SHP77 treated with DMSO at 0.1 percent for 48 hours (cell line): ENCODE data around the gene COL5A1.

Experiments
- DNase-seq: peaks from one replicate; lab custom pipeline; 2025; lab: John Stamatoyannopoulos, UW

Gene COL5A1

GRCh38 chr9:134858051-134858841 is 216.6 kb downstream of the COL5A1 start:
- DNase-seq, result no peak

GRCh38 chr9:134860510-134860909 is 218.9 kb downstream of the COL5A1 start:
- DNase-seq, result no peak

- DNase-seq, result no peak
Measured at GRCh38 chr9:134861595-134862334, 220.2 kb downstream of the COL5A1 start.

- no peak for DNase-seq
Measured at GRCh38 chr9:134863306-134863902, 221.8 kb downstream of the COL5A1 start.

GRCh38 chr9:134863941-134864820 is 222.6 kb downstream of the COL5A1 start:
- DNase-seq, result no peak

GRCh38 chr9:134864821-134865190 is 223.2 kb downstream of the COL5A1 start:
- DNase-seq, result no peak

- DNase-seq, result no peak
Measured at GRCh38 chr9:134867917-134868750, 226.5 kb downstream of the COL5A1 start.

- DNase-seq, result no peak
Measured at GRCh38 chr9:134868751-134869553, 227.3 kb downstream of the COL5A1 start.

GRCh38 chr9:134869554-134870300 is 228.1 kb downstream of the COL5A1 start:
- no peak for DNase-seq

- DNase-seq, result no peak
Measured at GRCh38 chr9:134870301-134870694, 228.7 kb downstream of the COL5A1 start.

GRCh38 chr9:134870746-134871662 is 229.4 kb downstream of the COL5A1 start:
- DNase-seq, result no peak

GRCh38 chr9:134871697-134872340 is 230.2 kb downstream of the COL5A1 start:
- no peak for DNase-seq

GRCh38 chr9:134872482-134873231 is 231.1 kb downstream of the COL5A1 start:
- peak; percentile 31 for DNase-seq

- no peak for DNase-seq
Measured at GRCh38 chr9:134875371-134875770, 233.8 kb downstream of the COL5A1 start.

- DNase-seq, result no peak
Measured at GRCh38 chr9:134877541-134877940, 235.9 kb downstream of the COL5A1 start.

- DNase-seq, result no peak
Measured at GRCh38 chr9:134879664-134880483, 238.3 kb downstream of the COL5A1 start.
